PC-3 (cell line): Measurements from ENCODE around the gene RPS6KA1. TPM values are rescaled to one million over a fixed set of nuclear protein-coding genes. Genes with fewer than 3 reads are reported as not detected.

ENCODE experiments used
- ATAC-seq: fragments of 200-7000 bp; cut with Tn5 transposase; 2 replicates; pipeline ENCODE4 v1.9.1; 2020; ENCODE audit warnings: mild to moderate bottlenecking, moderate library complexity
- BruUV-seq: library from RNA; stranded (reverse); fragments of 400-500 nt; replicated peaks from 2 replicates; lab custom pipeline; 2021; lab: Mats Ljungman, UMichigan
- CTCF ChIA-PET: fragments of 300-600 bp; sonication (Branson Sonifier 250); formaldehyde crosslinking; loops from one replicate; lab custom pipeline; 2022; ENCODE audit warnings: antibody characterized with exemption; lab: Charles Lee
- POLR2A ChIA-PET: fragments of 300-600 bp; sonication (Branson Sonifier 250); formaldehyde crosslinking; loops from one replicate; lab custom pipeline; 2022; ENCODE audit warnings: antibody characterized with exemption; ENCODE audit not compliant: unreplicated experiment; lab: Charles Lee
- DNase-seq: peaks from one replicate; pipeline ENCODE4 v3.0.0-alpha.2; 2015
- H2AFZ ChIP-seq: fragments of 300-600 bp; sonication (generic); 2 replicates; pipeline ENCODE4 v1.6.0; 2016; ENCODE audit warnings: antibody characterized with exemption, low read length
- H3F3A ChIP-seq: fragments of 300-600 bp; sonication (generic); one replicate; pipeline ENCODE4 v1.6.0; 2017; ENCODE audit warnings: antibody characterized with exemption, low read length, control low read depth, mild to moderate bottlenecking; ENCODE audit not compliant: unreplicated experiment
- H3K27ac ChIP-seq: fragments of 300-600 bp; sonication (generic); 2 replicates; pipeline ENCODE4 v1.5.1; 2016; ENCODE audit warnings: mild to moderate bottlenecking, low read length
- H3K27me3 ChIP-seq: fragments of 300-600 bp; sonication (generic); 2 replicates; pipeline ENCODE4 v1.6.1; 2016; ENCODE audit warnings: low read length, mixed read lengths
- H3K36me3 ChIP-seq: fragments of 300-600 bp; sonication (generic); 2 replicates; pipeline ENCODE4 v1.6.1; 2016; ENCODE audit warnings: low read depth, mixed run types, low read length, mixed read lengths
- H3K4me1 ChIP-seq: fragments of 300-600 bp; sonication (generic); 2 replicates; pipeline ENCODE4 v1.5.1; 2016; ENCODE audit warnings: low read length; ENCODE audit not compliant: insufficient read depth
- H3K4me2 ChIP-seq: fragments of 300-600 bp; sonication (generic); 2 replicates; pipeline ENCODE4 v1.6.0; 2016; ENCODE audit warnings: low read length
- H3K4me3 ChIP-seq: fragments of 300-600 bp; sonication (generic); 2 replicates; pipeline ENCODE4 v1.5.1; 2016; ENCODE audit warnings: mild to moderate bottlenecking, low read length, mixed read lengths
- H3K79me2 ChIP-seq: fragments of 300-600 bp; sonication (generic); 2 replicates; pipeline ENCODE4 v1.6.1; 2017; ENCODE audit warnings: low read length, mixed read lengths
- H3K9ac ChIP-seq: fragments of 300-600 bp; sonication (generic); 2 replicates; pipeline ENCODE4 v1.6.0; 2016; ENCODE audit warnings: mild to moderate bottlenecking, low read length
- H3K9me2 ChIP-seq: fragments of 300-600 bp; sonication (generic); replicated peaks from 2 replicates; pipeline ENCODE4 v1.6.1; 2016; ENCODE audit warnings: mixed run types, low read length, mixed read lengths
- H3K9me3 ChIP-seq: fragments of 300-600 bp; sonication (generic); 2 replicates; pipeline ENCODE4 v1.6.1; 2016; ENCODE audit warnings: low read length, mixed read lengths
- H4K20me1 ChIP-seq: fragments of 300-600 bp; sonication (generic); 2 replicates; pipeline ENCODE4 v1.6.1; 2016; ENCODE audit warnings: low read length, mixed read lengths
- EZH2 ChIP-seq: fragments of 300-600 bp; sonication (generic); IDR thresholded peaks from one replicate; pipeline ENCODE4 v1.6.1; 2017; ENCODE audit warnings: antibody characterized with exemption, mild to moderate bottlenecking, low read length; ENCODE audit not compliant: unreplicated experiment
- EZH2phosphoT487 ChIP-seq: fragments of 300-600 bp; sonication (generic); IDR thresholded peaks from 2 replicates; pipeline ENCODE4 v1.6.1; 2018; ENCODE audit warnings: mild to moderate bottlenecking, antibody characterized with exemption, low read length, borderline replicate concordance
- intact Hi-C: fragments of 100-400 bp; cut with micrococcal nuclease; formaldehyde crosslinking; loops from 2 replicates; pipeline ENCODE4 v1.9.0; 2023
- total RNA-seq: library from RNA; depleted of rRNA; stranded (reverse); fragments of >200 nt; gene quantifications from 2 replicates; pipeline ENCODE4 v1.2.3, GENCODE V29; 2014
- TF ChIP-seq, protein P1 (sequence below): fragments of 300-600 bp; sonication (generic); conservative IDR thresholded peaks from 2 replicates; pipeline ENCODE4 v1.5.1; 2017; ENCODE audit warnings: antibody characterized with exemption, low read depth, mild to moderate bottlenecking, low read length

RPS6KA1 gene
- total RNA-seq, 1 experiment from 2014 or later = 98.2 TPM

DNA sequence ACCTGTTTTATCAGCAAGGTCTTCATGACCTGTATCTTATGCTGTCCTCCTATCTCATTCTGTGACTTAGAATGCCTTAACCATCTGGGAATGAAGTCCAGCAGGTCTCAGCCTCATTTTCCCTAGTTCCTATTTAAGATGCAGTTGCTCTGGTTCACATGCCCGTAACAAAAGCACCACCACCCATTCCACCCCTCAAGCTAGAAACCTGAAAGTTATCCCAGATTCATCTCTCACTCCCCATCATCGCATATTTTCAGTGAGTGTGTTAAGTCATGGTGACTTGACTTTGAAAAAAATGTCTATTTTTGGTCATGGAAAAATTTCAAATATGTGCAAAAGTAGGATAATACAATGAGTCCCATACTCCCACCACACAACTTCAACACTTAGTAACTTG is 45.6 kb upstream of the RPS6KA1 start:
- ATAC-seq = no peak
- POLR2A ChIA-PET = no interaction called here
- no peaks in the 10 kb centered on the region for H3K79me2 ChIP-seq
- H4K20me1 ChIP-seq = no peaks in the 10 kb centered on the region
- BruUV-seq = no TSS peak
- H3K36me3 ChIP-seq = peaks cover 3% of the 10 kb centered on the region; the same call in 1 of the 2 replicates
- H3K4me2 ChIP-seq = no peak overlapping the region
- H3K4me3 ChIP-seq = no peak overlapping the region
- no peaks in the 10 kb centered on the region for H3F3A ChIP-seq
- no peak overlapping the region for H3K27ac ChIP-seq
- no peak overlapping the region for H2AFZ ChIP-seq
- H3K4me1 ChIP-seq = no peaks in the 10 kb centered on the region
- no peaks in the 10 kb centered on the region for H3K27me3 ChIP-seq
- H3K9ac ChIP-seq = no peak overlapping the region
- DNase-seq = no peak
- no peaks in the 10 kb centered on the region for H3K9me3 ChIP-seq
- H3K9me2 ChIP-seq = no peaks in the 10 kb centered on the region
- intact Hi-C loops = no loop called here
- CTCF ChIA-PET = no interaction called here
- TF ChIP-seq, protein P1, sequence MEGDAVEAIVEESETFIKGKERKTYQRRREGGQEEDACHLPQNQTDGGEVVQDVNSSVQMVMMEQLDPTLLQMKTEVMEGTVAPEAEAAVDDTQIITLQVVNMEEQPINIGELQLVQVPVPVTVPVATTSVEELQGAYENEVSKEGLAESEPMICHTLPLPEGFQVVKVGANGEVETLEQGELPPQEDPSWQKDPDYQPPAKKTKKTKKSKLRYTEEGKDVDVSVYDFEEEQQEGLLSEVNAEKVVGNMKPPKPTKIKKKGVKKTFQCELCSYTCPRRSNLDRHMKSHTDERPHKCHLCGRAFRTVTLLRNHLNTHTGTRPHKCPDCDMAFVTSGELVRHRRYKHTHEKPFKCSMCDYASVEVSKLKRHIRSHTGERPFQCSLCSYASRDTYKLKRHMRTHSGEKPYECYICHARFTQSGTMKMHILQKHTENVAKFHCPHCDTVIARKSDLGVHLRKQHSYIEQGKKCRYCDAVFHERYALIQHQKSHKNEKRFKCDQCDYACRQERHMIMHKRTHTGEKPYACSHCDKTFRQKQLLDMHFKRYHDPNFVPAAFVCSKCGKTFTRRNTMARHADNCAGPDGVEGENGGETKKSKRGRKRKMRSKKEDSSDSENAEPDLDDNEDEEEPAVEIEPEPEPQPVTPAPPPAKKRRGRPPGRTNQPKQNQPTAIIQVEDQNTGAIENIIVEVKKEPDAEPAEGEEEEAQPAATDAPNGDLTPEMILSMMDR = no peak
- no peak for TF ChIP-seq EZH2phosphoT487
- no peak for TF ChIP-seq EZH2

DNA sequence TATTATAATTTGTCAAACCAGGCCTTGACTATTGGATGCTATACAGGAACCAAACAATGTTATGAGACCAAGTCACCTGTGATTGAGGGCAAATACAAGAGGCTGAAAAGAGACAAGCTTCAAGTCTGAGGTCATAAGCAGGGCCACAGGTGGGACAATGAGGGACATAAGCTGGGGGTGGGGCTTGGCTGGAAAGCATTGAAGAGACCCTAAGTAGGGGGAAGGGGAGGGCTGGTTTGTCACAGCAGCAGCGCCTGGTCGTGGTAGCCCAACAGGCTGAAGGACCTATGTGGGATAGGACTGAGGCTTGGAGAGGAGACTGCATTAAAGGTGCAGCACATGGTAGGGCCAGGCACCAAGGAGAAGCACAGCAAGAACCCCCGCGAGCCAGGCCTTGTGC is 39.4 kb upstream of the RPS6KA1 start:
- H2AFZ ChIP-seq = no peak overlapping the region
- POLR2A ChIA-PET = no interaction called here
- no TSS peak for BruUV-seq
- CTCF ChIA-PET = no interaction called here
- no peak for ATAC-seq
- no peaks in the 10 kb centered on the region for H3K9me3 ChIP-seq
- H4K20me1 ChIP-seq = no peaks in the 10 kb centered on the region
- no peak overlapping the region for H3K4me3 ChIP-seq
- no peaks in the 10 kb centered on the region for H3K4me1 ChIP-seq
- TF ChIP-seq EZH2 (no peak), EZH2phosphoT487 (no peak)
- TF ChIP-seq, protein P1 = no peak
- no peaks in the 10 kb centered on the region for H3F3A ChIP-seq
- no peaks in the 10 kb centered on the region for H3K27me3 ChIP-seq
- no peaks in the 10 kb centered on the region for H3K79me2 ChIP-seq
- intact Hi-C loops = no loop called here
- no peaks in the 10 kb centered on the region for H3K9me2 ChIP-seq
- H3K36me3 ChIP-seq = no peaks in the 10 kb centered on the region
- H3K27ac ChIP-seq = no peak overlapping the region
- no peak overlapping the region for H3K4me2 ChIP-seq
- H3K9ac ChIP-seq = no peak overlapping the region
- no peak for DNase-seq

DNA sequence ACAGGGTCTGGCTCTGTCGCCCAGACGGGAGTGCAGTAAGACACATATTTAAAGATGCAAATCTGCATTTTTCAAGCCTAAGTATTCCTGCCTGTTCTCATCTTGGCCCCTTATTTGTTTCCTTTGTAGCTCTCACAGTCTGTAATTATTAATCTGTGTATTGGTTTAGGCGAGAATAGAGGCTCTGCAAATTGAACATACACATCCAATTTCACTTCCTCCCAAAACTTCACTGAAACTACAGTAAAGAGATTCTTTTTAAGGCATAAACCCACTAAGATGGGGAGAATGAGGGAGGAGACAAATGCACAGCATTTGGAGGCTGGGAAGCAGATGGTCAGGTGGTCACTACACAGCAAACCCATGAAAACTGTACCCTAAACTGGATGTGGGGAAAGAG is 36.3 kb upstream of the RPS6KA1 start:
- Histone ChIP-seq H3F3A (no peaks in the 10 kb centered on the region), H2AFZ (no peak overlapping the region), H3K4me1 (no peaks in the 10 kb centered on the region), H3K4me2 (no peak overlapping the region), H3K36me3 (no peaks in the 10 kb centered on the region), H3K9me3 (no peaks in the 10 kb centered on the region), H3K4me3 (no peak overlapping the region), H3K9ac (no peak overlapping the region), H3K9me2 (no peaks in the 10 kb centered on the region), H3K27me3 (no peaks in the 10 kb centered on the region), H3K27ac (no peak overlapping the region), H4K20me1 (no peaks in the 10 kb centered on the region), H3K79me2 (no peaks in the 10 kb centered on the region)
- ChIA-PET CTCF (no interaction called here), POLR2A (no interaction called here)
- ATAC-seq (no peak), DNase-seq (no peak)
- no TSS peak for BruUV-seq
- TF ChIP-seq EZH2phosphoT487 (no peak), EZH2 (no peak)
- TF ChIP-seq, protein P1 = no peak
- intact Hi-C loops = no loop called here
